Natural killer cell (primary cell): Measurements from ENCODE around the gene HEXIM1. TPM values are rescaled to one million over a fixed set of nuclear protein-coding genes. Genes with fewer than 3 reads are reported as not detected.

Source experiments
- ATAC-seq, 3 donors: fragments of 150-1000 bp in 2 of 3; fragments of 200-7000 bp in 1 of 3; cut with Tn5 transposase; 1 replicate in 1 of 3; 2 replicates in 2 of 3; pipeline ENCODE4 v1.10.0; 2021; ENCODE audit warnings: mild to moderate bottlenecking in 2 of 3, moderate library complexity in 2 of 3
- DNase-seq, 2 donors: peaks; one replicate each; pipeline versions ENCODE4 v3.0.0 to v3.0.0-alpha.2; 2013 to 2021; ENCODE audit warnings: mixed read lengths in 1 of 2
- H3K27ac ChIP-seq: one replicate; pipeline ENCODE4 v1.5.1; 2013; ENCODE audit warnings: mild to moderate bottlenecking, low read length
- H3K27me3 ChIP-seq: one replicate; pipeline ENCODE4 v1.6.1; 2013; ENCODE audit warnings: low read length; ENCODE audit not compliant: control insufficient read depth, insufficient read depth
- H3K36me3 ChIP-seq: one replicate; pipeline ENCODE4 v1.6.1; 2013; ENCODE audit warnings: low read length; ENCODE audit not compliant: control insufficient read depth, insufficient read depth
- H3K4me1 ChIP-seq: one replicate; pipeline ENCODE4 v1.6.1; 2013; ENCODE audit warnings: low read length; ENCODE audit not compliant: control insufficient read depth, insufficient read depth
- H3K4me3 ChIP-seq: one replicate; pipeline ENCODE4 v1.5.1; 2013; ENCODE audit warnings: low read length
- H3K9me3 ChIP-seq: one replicate; pipeline ENCODE4 v1.6.1; 2013; ENCODE audit warnings: low read length; ENCODE audit not compliant: control insufficient read depth, insufficient read depth
- H3K27ac Mint-ChIP-seq, 2 donors: one replicate each; pipeline ENCODE4 v1.8.0; 2022; ENCODE audit warnings: mild to moderate bottlenecking in 2 of 2, mixed read lengths in 2 of 2, moderate library complexity in 1 of 2
- H3K27me3 Mint-ChIP-seq, 2 donors: one replicate each; pipeline ENCODE4 v1.8.0; 2022; ENCODE audit warnings: low read depth in 2 of 2, mixed read lengths in 2 of 2
- H3K36me3 Mint-ChIP-seq: one replicate; pipeline ENCODE4 v1.8.0; 2022; ENCODE audit warnings: mixed read lengths
- H3K4me1 Mint-ChIP-seq, 2 donors: one replicate each; pipeline ENCODE4 v1.8.0; 2022; ENCODE audit warnings: mixed read lengths in 2 of 2
- H3K4me3 Mint-ChIP-seq: one replicate; pipeline ENCODE4 v1.8.0; 2022; ENCODE audit warnings: mild to moderate bottlenecking, moderate library complexity, mixed read lengths
- H3K9me3 Mint-ChIP-seq, 2 donors: one replicate each; pipeline ENCODE4 v1.8.0; 2022; ENCODE audit warnings: mixed read lengths in 2 of 2
- CTCF ChIP-seq: fragments of 200-600 bp; IDR thresholded peaks from one replicate; pipeline ENCODE4 v1.8.0; 2022; ENCODE audit warnings: antibody characterized with exemption
- WGBS: methylation state at CpG from one replicate; pipeline ENCODE4 v1.1.7; 2013; ENCODE audit warnings: missing lambda C conversion rate; ENCODE audit not compliant: insufficient coverage; 5-methylcytosine and 5-hydroxymethylcytosine counted together
- intact Hi-C: fragments of 100-400 bp; cut with micrococcal nuclease; formaldehyde crosslinking; loops from one replicate; pipeline ENCODE4 v1.14.2; 2022
- total RNA-seq, 4 donors: library from RNA; stranded (reverse); fragments of 120-200 nt in 1 of 4; gene quantifications; one replicate each; pipeline versions ENCODE4 v1.2.3 to v1.2.4, GENCODE V29; 2013 to 2022

HEXIM1 gene
- total RNA-seq, 3 donors from 2014 or later (not counting 1 experiment from before 2014, with no cell fraction given) = 64.9 to 80.7 (median 79.8) TPM

GRCh38 chr17:45186801-45187354 is 38.6 kb downstream of the HEXIM1 start:
- Histone ChIP-seq H3K27me3 (no peaks in the 10 kb centered on the region), H3K9me3 (no peaks in the 10 kb centered on the region), H3K4me3 (no peak overlapping the region), H3K27ac (no peak overlapping the region), H3K4me1 (no peaks in the 10 kb centered on the region), H3K36me3 (no peaks in the 10 kb centered on the region)
- Mint-ChIP-seq H3K27ac (no peak overlapping the region), H3K4me3 (no peak overlapping the region), H3K4me1 (no peaks in the 10 kb centered on the region), H3K36me3 (no peaks in the 10 kb centered on the region), H3K9me3 (no peaks in the 10 kb centered on the region), H3K27me3 (no peaks in the 10 kb centered on the region)
- DNase-seq (no peak), ATAC-seq (no peak)
- WGBS = 87% methylated on average over 7 of the region's 7 CpGs
- intact Hi-C loops = no loop called here
- no peak for TF ChIP-seq CTCF

DNA sequence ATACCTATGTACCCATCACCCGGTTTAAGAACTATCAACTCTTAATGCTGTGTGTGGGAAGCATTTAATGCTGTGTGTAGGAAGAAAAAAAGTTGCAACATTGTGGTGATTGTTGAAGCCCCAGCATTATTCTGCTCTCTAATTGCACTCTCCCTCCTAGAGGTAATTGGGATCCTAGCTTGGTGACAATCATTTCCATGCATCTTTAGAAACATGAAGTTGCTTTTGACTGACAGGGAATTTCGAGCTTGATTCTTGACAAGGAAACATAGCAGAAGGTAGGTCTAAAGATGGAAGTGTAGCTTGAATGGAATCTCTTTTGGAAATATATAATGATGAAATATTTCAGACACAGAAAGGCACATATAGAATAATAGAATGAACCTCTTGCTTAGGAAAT is 40.7 kb downstream of the HEXIM1 start:
- no peak for DNase-seq
- H3K27ac Mint-ChIP-seq = no peak overlapping the region
- no peak for ATAC-seq
- H3K36me3 Mint-ChIP-seq = no peaks in the 10 kb centered on the region
- no peak overlapping the region for H3K27ac ChIP-seq
- H3K27me3 Mint-ChIP-seq = no peaks in the 10 kb centered on the region
- H3K4me3 ChIP-seq = no peak overlapping the region
- H3K4me1 ChIP-seq = no peaks in the 10 kb centered on the region
- H3K27me3 ChIP-seq = no peaks in the 10 kb centered on the region
- 60% methylated on average over 1 of the region's 2 CpGs for WGBS
- no peaks in the 10 kb centered on the region for H3K9me3 ChIP-seq
- H3K4me3 Mint-ChIP-seq = no peak overlapping the region
- H3K36me3 ChIP-seq = no peaks in the 10 kb centered on the region
- intact Hi-C loops = no loop called here
- no peaks in the 10 kb centered on the region for H3K4me1 Mint-ChIP-seq
- no peak for TF ChIP-seq CTCF
- H3K9me3 Mint-ChIP-seq = no peaks in the 10 kb centered on the region

GRCh38 chr17:45190503-45191255 is 42.4 kb downstream of the HEXIM1 start:
- no peak overlapping the region for H3K4me3 ChIP-seq
- TF ChIP-seq CTCF = no peak
- Mint-ChIP-seq H3K4me1 (no peaks in the 10 kb centered on the region), H3K9me3 (no peaks in the 10 kb centered on the region), H3K4me3 (no peak overlapping the region), H3K27ac (no peak overlapping the region), H3K27me3 (no peaks in the 10 kb centered on the region), H3K36me3 (no peaks in the 10 kb centered on the region)
- ATAC-seq (no peak), DNase-seq (no peak)
- 80% methylated on average over 10 of the region's 11 CpGs for WGBS
- H3K9me3 ChIP-seq = no peaks in the 10 kb centered on the region
- intact Hi-C loops = no loop called here
- H3K36me3 ChIP-seq = no peaks in the 10 kb centered on the region
- H3K27ac ChIP-seq = no peak overlapping the region
- no peaks in the 10 kb centered on the region for H3K27me3 ChIP-seq
- H3K4me1 ChIP-seq = no peaks in the 10 kb centered on the region

DNA sequence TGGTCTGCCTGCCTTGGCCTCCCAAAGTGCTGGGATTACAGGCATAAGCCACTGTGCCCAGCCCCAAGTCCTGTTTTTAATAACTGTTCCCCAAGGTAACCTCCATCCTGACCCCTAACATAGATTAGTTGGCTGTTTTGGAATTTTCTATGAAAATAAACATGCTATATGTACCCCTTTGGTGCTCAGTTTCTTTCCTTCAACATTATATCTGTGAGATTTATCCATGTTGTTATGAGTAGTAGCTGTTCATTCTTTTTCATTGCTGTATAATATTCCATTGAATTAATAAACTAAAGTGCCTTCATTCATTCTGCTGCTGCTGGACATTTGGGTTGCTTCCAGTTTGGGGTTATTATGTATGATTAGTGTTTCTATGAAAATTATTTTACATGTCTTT is 47.1 kb downstream of the HEXIM1 start:
- no peaks in the 10 kb centered on the region for H3K9me3 Mint-ChIP-seq
- no peak overlapping the region for H3K4me3 Mint-ChIP-seq
- H3K27me3 Mint-ChIP-seq = no peaks in the 10 kb centered on the region
- ATAC-seq (no peak), DNase-seq (no peak)
- no peak for TF ChIP-seq CTCF
- H3K27ac Mint-ChIP-seq = no peak overlapping the region
- H3K27ac ChIP-seq = no peak overlapping the region
- no peaks in the 10 kb centered on the region for H3K36me3 ChIP-seq
- H3K4me1 ChIP-seq = peaks cover 6% of the 10 kb centered on the region
- no peak overlapping the region for H3K4me3 ChIP-seq
- H3K4me1 Mint-ChIP-seq = peaks cover 0 to 3% of the 10 kb centered on the region in 2 donors
- H3K27me3 ChIP-seq = no peaks in the 10 kb centered on the region
- H3K36me3 Mint-ChIP-seq = no peaks in the 10 kb centered on the region
- no peaks in the 10 kb centered on the region for H3K9me3 ChIP-seq
- intact Hi-C loops = loop anchor here (5.0 kb wide), 1 partner anchor 418 kb away; no protein-coding TSS in a partner anchor
